Gastrocnemius medialis (tissue), 4 donors: ENCODE data around the gene WRAP53.

Source experiments
- POLR2A ChIP-seq, 2 donors: fragments of 450-650 bp; IDR thresholded peaks; one replicate each; pipeline ENCODE4 v1.6.1; 2017; ENCODE audit warnings: antibody characterized with exemption in 2 of 2, mild to moderate bottlenecking in 2 of 2, moderate library complexity in 2 of 2
- TF ChIP-seq, protein P1 (sequence below), 5 experiments: fragments of 450-650 bp in 3 of 5; fragments of 200-600 bp in 2 of 5; sonication (generic) in 2 of 5; IDR thresholded peaks in 4 of 5; conservative IDR thresholded peaks in 1 of 5; 1 replicate in 4 of 5; 2 replicates in 1 of 5; pipeline ENCODE4 v1.5.1; 2016 to 2019; ENCODE audit warnings: antibody characterized with exemption in 5 of 5, mild to moderate bottlenecking in 3 of 5, moderate library complexity in 3 of 5

DNA sequence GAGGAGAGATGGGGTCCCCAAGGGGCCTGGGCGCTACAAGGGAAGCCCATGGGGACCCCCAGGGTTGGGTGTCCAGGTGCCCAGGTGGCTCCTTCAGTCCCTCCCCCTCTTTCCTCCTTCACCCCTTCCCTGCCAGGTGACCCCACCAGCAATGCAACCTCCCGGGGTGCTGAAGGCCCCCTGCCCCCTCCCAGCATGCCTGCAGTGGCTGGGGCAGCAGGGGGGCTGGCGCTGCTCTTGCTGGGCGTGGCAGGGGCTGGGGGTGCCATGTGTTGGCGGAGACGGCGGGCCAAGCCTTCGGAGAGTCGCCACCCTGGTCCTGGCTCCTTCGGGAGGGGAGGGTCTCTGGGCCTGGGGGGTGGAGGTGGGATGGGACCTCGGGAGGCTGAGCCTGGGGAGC is 20.8 kb downstream of the WRAP53 start:
- TF ChIP-seq, protein P1, sequence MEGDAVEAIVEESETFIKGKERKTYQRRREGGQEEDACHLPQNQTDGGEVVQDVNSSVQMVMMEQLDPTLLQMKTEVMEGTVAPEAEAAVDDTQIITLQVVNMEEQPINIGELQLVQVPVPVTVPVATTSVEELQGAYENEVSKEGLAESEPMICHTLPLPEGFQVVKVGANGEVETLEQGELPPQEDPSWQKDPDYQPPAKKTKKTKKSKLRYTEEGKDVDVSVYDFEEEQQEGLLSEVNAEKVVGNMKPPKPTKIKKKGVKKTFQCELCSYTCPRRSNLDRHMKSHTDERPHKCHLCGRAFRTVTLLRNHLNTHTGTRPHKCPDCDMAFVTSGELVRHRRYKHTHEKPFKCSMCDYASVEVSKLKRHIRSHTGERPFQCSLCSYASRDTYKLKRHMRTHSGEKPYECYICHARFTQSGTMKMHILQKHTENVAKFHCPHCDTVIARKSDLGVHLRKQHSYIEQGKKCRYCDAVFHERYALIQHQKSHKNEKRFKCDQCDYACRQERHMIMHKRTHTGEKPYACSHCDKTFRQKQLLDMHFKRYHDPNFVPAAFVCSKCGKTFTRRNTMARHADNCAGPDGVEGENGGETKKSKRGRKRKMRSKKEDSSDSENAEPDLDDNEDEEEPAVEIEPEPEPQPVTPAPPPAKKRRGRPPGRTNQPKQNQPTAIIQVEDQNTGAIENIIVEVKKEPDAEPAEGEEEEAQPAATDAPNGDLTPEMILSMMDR (IDR thresholded peaks at IDR 0.05 in 4 of 5, conservative IDR thresholded peaks at IDR 0.05 in 1 of 5), result no peak
- TF ChIP-seq POLR2A (IDR thresholded peaks at IDR 0.05), result no peak
